GM18867 (cell line): ENCODE data around the gene SNX24.
"Not testable (repeated sequence)": the region's sequence is repeated elsewhere in the genome, so short reads cannot be mapped to it uniquely, and the experiment has no call there.

Source experiments
- ATAC-seq: cut with Tn5 transposase; IDR thresholded peaks from one replicate; pipeline ENCODE4 v1.9.1; 2021; ENCODE audit warnings: mild to moderate bottlenecking, moderate library complexity; ENCODE audit not compliant: unreplicated experiment

Gene SNX24, protein sequence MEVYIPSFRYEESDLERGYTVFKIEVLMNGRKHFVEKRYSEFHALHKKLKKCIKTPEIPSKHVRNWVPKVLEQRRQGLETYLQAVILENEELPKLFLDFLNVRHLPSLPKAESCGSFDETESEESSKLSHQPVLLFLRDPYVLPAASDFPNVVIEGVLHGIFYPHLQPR

DNA sequence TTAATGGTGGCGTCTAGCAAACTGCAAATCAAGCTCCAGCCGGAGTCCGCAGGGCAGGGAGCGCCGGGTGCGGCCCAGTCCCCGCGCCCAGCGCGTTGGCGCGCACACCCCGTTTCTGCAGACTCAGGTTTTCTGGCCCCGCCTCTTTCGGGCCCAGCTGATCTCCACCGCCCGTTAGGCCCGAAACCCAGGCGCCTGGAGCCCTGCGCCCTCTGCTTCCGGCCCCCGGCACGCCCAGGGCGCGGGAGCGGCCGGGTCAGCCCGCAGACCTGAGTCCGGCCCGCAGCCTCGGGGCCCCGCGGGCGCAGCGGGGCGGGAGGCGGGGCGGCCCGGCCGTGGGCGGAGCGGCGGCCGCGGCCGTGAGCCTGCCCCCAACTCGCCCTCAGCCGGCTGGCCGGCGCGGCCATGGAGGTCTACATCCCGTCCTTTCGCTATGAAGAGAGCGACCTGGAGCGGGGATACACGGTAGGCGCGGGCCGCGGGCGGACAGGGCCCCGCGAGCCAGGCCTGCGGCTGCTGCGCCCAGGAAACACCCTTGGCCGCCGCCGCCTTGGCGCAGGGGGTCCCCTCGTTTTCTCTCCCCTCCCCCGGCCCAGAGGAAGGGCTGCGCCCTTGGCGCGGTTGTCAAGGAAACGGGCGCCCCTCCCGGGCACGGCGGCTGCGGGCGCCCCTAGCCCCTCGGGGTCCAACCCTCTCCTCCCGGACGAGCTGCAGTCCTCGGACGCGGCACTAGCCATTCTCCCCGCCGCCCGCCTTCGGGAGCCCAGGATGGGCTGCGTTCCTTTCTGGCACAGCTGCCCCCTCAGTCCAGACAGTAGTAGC lies at the start of gene SNX24:
Gene SNX24 (plus strand): TSS at position 385 of the 822 bp plus-strand sequence. CDS start 21 bp downstream, at position 406.
- peak; percentile 87 for ATAC-seq

DNA sequence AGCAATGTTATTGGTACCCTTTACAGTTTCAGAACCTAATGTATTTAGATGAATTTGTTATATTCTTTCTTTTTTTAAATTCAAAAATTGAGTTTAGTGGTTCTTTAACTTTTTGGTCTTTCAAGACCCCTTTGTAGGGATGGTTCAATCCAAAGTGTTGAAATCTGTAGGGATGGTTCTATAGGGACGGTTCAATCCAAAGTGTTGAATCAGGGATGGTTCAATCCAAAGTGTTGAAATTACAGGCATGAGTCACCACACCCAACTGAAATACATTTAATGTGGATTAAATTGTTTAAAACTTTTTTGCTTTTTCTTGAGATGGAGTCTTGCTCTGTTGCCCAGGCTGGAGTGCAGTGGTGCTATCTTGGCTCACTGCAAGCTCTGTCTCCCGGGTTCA lies 39.9 kb upstream of the SNX24 start:
- no peak for ATAC-seq

DNA sequence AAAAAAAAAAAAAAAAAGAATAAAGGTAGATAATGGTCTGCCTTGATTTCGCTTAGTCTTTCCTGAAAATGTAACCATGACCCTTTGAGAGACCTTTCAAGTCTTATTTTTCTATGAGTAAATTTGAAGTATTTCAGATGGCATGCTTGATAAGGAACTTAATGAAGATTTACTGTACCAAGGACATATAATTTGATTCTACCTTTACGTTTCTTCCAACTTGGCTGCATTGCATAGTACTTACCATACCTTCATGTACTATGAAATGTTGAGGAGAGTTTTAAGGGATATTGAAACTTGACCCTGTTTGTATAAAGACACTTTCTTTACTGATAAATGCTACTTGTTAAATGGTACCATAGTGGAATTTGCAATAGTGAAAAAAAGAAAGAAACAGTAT lies 35.0 kb upstream of the SNX24 start:
- ATAC-seq = no peak

DNA sequence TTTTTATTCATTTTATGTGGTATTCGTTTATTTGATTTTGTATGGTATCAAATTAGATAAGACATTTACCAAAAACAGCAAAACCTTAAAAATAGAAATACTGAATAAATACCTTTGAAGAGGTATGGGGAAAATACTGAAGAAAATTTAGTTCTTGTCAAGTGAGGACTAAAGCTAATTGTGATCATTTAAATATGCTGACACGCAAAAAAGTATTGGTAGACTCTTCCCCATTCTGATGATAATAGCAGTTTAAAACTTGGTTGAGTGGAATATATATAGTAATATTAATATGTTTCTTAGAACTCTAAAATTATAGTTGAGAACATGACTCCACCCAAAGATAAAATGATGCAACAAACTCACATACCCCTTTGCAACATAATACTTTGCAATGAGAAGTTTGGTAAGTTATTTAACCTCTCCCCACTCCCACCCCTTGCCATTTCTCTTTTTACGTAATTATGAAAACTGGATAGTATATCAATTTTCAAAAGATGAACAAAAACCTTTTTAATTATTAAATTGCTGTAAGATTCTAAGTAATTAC lies 30.1 kb upstream of the SNX24 start:
- no peak for ATAC-seq

DNA sequence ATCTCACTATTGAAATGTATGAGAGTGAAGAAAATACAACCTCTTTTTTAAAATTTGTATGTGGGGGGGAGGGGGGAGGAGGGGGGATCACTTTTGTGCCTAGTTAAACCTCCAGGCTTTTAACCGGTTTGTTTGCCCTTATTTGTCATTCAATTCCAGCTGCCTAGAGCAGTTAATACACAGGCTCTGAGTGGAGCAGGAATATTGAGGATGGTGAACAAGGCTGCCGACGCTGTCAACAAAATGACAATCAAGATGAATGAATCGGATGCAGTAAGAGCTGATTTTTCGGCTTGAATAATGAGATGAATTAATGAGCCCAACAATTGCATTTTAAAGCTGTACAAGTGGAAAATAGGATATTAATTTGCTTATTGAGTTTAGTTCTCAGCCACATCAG lies 28.7 kb upstream of the SNX24 start:
- no peak for ATAC-seq

DNA sequence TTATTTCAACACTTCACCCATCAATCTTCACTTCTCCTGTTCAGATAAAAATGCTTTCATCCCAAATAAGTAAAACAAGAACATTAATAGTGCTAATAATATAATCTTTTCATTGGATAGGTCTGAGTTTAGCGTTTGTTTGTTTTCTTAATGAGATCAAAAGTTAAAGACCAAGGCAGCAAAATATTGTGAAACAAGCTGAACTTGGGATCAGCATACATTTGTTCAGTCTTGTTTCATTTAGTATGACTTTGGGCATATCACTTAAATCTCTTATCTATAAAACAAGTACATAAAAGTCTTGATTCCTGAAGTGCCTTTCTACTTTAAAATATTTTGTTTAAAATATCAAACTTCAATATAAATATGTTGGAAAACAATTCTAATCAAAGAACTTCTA lies 13.4 kb upstream of the SNX24 start:
- no peak for ATAC-seq

DNA sequence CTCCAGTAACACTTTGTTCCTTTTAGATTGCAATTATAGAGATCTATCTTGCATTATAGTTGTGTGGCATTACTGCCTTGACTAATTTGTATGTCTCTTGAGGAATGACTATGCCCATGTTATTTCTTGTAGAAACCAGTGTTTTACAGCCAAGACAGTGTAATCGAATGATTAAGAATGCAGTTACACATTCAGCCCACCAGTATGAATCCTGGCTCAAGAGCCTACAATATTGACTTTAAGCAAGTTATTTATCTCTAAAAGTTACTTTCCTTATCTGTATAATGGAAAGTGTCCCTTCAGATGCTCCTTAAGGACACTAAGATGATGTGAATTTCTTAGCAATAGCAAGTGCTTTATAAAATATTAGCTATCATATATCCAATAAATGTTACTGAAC lies 9.7 kb upstream of the SNX24 start:
- no peak for ATAC-seq

DNA sequence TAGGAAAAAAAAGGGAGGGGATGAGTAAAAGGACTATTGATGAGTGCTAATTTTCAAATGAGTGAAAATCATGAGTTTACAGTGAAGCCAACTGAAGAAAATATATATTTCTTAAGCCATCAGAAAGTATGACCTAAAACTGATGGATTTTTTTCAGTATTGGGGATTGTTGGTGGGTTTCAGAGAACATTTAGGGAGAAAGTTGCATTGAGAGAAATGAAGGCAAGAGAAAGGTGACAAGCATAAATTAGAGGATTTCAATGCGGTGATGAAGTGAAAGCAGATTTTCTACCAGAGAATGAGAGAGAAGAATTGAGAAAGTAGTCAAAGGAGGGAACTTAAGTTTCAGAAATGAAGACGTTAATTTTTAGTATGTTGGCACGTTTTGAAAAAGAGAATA lies 8.5 kb upstream of the SNX24 start:
- ATAC-seq = no peak

DNA sequence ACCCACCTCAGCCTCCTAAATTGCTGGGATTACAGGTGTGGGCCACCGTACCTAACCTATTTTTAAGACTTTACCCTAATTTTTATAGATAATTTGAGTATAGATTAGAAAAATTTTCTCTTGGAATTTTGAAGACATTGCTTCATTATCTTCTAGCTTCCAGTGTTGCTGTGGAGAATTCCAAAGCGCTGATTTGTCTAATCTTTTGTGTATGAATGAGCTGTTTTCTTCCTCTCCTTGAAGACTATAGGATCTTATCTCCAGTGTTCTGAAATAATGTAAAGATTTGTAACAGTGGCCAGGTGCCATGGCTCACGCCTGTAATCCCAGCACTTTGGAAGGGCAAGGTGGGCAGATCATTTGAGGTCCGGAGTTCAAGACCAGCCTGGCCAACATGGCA lies 5.7 kb upstream of the SNX24 start:
- no peak for ATAC-seq

DNA sequence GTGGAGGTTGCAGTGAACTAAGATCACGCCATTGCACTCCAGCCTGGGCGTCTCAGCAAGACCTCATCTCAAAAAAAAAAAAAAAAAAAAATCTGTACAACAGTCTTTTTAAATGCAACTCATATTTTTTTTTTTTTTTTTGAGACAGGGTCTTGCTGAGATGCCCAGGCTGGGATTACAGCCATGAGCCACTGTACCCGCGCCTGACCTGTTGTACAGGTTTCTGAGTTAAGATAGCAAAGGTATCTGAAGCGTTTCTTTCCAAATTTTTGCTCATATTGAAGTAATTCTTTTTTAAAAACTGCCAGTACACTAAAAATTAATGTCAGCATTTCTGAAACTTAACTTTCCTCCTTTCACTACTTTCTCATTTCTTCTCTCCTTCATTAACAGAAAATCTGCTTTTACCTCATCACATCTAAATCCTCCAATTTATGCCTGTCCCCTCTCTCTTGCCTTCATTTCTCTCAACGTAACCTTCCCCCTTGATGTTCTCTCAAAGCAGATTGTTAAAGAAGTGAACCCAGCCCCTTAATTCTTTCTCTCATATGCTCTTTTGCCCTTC lies 3.3 kb upstream of the SNX24 start:
- no peak for ATAC-seq

DNA sequence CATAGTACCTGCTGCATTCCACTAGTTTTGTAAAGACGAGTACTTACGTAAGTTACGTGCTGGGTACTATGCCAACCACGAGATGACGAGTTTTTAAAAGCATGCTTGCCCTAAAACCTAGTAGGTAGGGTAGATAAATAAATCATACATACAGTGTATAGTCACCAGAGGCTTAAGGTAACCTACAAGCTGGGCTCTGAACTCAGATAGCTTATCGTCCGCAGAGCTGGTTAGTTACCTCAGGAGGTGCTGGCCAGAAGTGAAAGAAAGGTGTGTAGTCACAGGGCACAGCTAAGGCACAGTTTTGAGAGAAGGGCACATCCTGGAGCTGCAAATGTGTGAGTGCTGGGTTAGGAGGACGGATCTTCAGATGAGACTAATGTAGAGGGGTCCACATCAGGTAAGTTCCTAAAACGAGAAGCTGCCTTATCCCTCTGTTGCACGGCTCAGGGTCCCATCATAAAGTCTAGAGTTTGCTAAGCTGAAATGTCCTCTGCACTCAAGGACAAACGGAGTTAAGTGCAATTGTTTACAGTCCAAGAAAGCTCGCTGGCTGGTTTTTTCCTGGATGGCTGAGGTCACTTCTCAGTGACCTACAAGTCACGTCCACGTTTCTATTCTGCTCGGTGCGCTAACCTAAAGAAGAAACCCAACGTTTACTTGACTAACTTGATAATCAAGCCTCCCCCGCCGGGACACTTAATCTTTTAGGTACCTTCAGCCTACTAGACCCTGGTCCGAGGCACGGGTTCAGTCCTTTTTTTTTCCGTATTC lies 1.1 kb upstream of the SNX24 start:
- peak; percentile 0 for ATAC-seq

DNA sequence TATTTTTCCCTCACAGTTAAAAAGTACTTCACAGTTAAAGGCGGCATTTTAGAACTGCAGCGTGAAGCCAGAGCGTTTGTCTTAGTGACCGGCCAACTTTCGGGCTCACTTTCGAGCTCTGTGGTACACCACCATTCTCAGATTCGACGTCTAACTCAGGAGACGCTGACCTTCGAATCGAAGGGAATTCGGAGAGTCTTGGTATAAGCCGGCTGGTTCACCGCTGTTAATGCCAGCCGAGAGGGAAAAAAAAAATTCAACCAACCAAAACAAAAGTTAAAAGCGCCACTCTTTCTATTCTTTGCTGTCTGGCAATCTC lies 544 bp upstream of the SNX24 start:
- peak; percentile 54 for ATAC-seq

DNA sequence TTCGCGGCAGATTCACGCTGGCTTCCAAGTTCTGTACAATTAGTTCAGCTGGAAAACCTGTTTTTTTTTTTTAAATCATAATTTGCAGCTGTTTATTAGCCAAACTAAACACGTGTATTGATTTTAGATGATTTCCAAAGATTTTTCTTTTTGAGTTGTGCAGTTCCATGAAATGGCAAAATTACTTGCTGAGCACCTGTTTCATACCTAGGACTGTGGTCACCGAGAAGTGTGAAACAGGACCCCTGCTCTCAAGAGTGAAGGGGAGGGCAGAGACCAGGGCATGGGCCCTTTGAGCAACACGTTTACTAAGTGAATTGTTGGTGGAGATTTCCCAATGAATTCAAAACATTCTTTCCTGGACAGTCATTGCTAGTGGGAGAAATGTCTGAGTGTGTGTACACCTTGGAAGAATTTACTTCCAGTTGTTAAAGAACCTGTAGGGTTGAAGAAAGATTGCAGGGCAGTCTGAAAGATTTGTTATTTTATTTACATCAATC lies 688 bp downstream of the SNX24 start:
- no peak for ATAC-seq

DNA sequence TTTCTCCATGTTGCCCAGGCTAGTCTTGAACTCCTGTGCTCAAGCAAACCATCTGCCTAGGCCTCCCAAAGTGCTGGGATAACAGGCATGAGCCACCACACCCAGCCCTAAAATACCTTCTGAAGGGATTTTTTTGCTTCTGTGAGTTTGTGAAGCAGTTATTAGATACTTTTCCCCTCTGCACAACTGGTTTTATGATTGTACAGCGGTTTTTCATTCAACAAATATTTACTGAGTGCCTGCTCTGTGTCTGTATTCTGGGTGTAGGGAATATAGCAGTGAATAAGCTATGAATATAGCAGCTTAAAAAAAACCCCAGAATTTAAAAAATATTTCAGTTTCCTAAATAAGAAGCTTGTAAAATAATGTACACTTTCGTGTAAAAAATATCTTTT lies 2.3 kb downstream of the SNX24 start:
- no peak for ATAC-seq

DNA sequence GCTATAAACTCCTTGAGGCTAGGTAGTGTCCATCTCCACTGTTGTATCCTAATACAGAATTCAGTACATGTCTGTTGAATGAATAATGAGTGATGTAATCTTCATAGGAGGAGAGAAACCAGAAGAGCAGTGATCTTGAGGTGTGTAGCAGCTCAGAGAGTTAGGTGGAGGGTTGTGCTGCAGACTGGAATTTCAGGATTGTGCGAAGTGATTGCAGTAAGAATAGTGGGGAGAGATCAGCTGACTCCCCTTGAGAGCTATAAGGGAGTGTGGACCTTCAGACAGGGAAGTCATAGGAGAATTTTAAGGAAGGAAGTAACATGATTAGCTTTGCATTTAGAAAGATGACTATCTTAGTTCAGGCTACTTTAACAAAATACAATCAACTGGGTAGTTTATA lies 4.4 kb downstream of the SNX24 start:
- no peak for ATAC-seq

DNA sequence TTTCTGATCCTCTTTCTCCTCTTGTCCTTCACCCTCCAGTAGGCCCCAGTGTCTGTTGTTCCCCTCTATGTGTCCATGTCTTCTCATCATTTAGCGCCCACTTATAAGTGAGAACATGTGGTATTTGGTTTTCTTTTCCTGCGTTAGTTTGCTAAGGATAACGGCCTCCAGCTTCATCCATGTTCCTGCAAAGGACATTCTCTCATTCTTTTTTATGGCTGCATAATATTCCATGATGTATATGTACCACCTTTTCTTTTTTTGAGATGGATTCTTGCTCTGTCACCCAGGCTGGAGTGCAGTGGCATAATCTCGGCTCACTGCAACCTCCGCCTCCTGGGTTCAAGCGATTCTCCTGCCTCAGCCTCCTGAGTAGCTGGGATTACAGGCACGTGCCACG lies 12.1 kb downstream of the SNX24 start:
- not testable (repeated sequence) for ATAC-seq

DNA sequence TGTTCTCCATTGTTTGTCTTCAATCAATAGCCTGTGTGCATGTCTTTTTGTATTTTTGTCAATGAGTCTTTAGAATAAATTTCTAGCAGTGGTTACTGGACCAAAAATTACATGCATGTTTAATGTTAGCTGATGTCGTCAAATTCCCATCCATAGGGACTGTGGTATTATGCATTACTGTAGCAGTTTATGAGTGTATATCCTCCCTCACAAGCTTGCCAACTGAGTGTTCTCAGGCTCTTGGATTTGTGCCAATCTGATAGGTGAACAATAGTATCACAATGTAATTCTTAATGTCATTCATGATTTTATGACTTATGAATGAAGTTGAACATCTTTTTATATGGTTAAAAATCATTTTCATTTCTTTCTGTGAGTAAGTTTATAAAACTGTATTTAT lies 13.0 kb downstream of the SNX24 start:
- no peak for ATAC-seq

DNA sequence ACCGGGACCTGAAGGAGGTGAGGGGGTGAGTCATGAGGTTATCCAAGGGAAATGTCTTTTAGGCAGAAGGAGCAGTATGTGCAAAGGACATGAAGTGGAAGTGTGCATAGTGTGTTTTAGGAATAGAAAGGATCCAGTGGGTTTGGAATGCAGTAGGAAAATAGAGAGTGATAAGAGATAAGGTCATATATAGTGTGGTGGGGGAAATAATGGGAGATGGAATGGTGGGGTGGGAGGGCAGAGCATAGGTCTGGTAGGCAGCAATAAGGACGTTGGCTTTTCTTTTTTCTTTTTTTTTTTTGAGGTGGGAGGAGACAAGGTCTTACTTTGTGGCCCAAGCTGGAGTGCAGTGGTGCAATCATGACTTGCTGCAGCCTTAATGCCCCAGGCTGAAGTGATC lies 17.8 kb downstream of the SNX24 start:
- no peak for ATAC-seq

DNA sequence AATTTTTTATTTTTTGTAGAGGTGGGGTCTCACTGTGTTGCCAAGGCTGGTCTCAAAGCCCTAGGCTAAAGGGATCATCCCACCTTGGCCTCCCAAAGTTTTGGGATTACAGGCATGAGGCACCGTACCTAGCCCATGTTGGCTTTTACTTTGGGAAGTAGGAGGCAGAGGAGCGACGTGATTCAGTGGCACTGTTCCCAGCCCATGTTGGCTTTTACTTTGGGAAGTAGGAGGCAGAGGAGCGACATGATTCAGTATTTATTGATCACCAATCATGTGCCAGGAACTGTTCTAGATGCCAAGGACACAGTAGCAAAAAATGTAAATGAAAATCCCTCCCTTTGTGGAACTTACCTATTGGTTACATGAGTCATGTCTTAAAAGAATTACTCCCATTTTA lies 18.3 kb downstream of the SNX24 start:
- no peak for ATAC-seq

DNA sequence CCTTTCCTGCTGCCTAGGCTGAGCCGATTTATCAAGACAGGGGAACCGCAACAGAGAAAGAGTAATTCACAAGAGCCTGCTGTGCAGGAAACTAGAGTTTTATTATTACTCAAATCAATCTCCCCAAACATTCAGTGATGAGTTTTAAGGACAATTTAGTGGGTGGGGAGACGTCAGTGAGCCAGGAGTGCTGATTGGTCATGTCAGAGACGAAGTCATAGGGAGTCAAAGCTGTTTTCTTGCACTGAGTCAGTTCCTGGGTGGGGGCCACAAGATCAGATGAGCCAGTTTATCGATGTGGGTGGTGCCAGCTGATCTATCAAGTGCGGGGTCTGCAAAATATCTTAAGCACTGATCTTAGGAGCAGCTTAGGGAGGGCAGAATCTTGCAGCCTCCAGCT lies 19.0 kb downstream of the SNX24 start:
- ATAC-seq = no peak

DNA sequence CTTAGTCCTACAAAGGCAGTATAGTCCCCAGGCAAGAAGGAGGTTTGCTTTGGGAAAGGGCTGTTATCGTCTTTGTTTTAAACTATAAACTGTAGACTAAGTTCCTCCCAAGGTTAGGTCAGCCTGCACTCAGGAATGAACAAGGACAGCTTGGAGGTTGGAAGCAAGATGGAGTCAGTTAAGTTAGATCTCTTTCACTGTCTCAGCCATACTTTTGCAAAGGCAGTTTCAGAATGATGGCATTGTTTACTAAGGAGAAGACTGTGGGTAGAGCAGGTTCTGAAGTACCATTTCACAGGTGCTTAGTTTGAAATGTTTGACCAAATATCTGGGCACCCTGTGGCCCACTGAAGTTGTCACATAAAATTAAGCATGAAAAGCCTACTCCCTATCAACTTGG lies 19.4 kb downstream of the SNX24 start:
- ATAC-seq = no peak
